Bronchial epithelial cell (primary cell): ENCODE data around the gene AGRN. TPM values are rescaled to one million over a fixed set of nuclear protein-coding genes. Genes with fewer than 3 reads are reported as not detected.
"Not testable (repeated sequence)": the region's sequence is repeated elsewhere in the genome, so short reads cannot be mapped to it uniquely, and the experiment has no call there.

ENCODE experiments used
- DNase-seq: peaks from one replicate; pipeline ENCODE4 v3.0.0-alpha.2; 2010; ENCODE audit warnings: low read depth
- FAIRE-seq: peaks from 2 replicates; lab custom pipeline; 2011; peaks lifted over from hg19 to GRCh38; lab: Jason Lieb, UNC
- H3K27me3 ChIP-seq: 2 replicates; pipeline ENCODE4 v1.5.1; 2011; ENCODE audit warnings: low read length; ENCODE audit not compliant: control insufficient read depth, insufficient read depth
- H3K36me3 ChIP-seq: 2 replicates; pipeline ENCODE4 v1.5.1; 2011; ENCODE audit warnings: low read length; ENCODE audit not compliant: control insufficient read depth, insufficient read depth
- H3K4me3 ChIP-seq: 2 replicates; pipeline ENCODE4 v1.5.1; 2011; ENCODE audit warnings: mild to moderate bottlenecking, low read depth, low read length, control low read depth
- total RNA-seq: library from RNA; depleted of rRNA; stranded (reverse); fragments of >200 nt; gene quantifications from 2 replicates; pipeline ENCODE4 v1.2.1, GENCODE V29; 2014
- TF ChIP-seq, protein P1 (sequence below): IDR thresholded peaks from 2 replicates; pipeline ENCODE4 v1.5.1; 2011; ENCODE audit warnings: mild to moderate bottlenecking, moderate library complexity, low read length, control low read depth, inconsistent platforms; ENCODE audit not compliant: insufficient read depth, severe bottlenecking

Gene AGRN
- total RNA-seq, 1 donor from 2014 or later: 117 TPM

DNA sequence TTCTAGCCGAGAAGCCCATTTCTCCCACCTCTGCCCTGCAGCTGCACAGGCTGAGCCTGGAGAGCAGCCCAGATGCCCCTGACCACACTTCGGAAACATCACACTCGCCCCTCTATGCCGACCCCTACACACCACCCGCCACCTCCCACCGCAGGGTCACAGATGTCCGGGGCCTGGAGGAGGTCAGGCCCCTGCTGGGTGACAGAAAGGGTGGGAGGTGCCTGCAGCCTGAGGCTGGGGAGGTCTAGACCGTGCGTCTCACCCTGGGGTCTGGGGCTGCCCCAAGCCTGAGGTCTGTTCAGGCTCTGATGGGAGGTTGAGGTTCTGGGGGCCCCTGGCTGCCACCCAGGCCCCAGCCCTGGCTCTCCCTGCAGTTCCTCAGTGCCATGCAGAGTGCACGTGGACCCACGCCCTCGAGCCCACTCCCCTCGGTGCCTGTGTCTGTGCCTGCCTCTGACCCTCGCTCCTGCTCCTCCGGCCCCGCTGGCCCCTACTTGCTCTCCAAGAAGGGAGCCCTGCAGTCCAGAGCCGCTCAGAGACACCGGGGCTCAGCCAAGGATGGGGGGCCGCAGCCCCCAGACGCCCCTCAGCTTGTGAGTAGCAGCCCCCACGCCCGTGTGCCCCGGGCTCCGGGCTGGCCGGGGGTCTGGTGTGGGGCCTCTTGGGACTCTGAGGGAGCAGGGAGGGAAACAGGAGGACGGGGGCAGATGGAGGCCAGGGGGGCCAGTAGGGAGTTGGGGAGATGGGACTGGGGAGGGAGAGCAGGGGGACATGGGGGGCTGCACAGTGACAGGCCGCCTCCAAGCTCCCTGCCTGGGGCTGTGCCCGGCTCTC lies 46.2 kb upstream of the AGRN start:
- Histone ChIP-seq H3K36me3 (peaks cover 10% of the 10 kb centered on the region), H3K27me3 (no peaks in the 10 kb centered on the region), H3K4me3 (no peak overlapping the region)
- no peak for FAIRE-seq
- TF ChIP-seq, protein P1, sequence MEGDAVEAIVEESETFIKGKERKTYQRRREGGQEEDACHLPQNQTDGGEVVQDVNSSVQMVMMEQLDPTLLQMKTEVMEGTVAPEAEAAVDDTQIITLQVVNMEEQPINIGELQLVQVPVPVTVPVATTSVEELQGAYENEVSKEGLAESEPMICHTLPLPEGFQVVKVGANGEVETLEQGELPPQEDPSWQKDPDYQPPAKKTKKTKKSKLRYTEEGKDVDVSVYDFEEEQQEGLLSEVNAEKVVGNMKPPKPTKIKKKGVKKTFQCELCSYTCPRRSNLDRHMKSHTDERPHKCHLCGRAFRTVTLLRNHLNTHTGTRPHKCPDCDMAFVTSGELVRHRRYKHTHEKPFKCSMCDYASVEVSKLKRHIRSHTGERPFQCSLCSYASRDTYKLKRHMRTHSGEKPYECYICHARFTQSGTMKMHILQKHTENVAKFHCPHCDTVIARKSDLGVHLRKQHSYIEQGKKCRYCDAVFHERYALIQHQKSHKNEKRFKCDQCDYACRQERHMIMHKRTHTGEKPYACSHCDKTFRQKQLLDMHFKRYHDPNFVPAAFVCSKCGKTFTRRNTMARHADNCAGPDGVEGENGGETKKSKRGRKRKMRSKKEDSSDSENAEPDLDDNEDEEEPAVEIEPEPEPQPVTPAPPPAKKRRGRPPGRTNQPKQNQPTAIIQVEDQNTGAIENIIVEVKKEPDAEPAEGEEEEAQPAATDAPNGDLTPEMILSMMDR: no peak
- DNase-seq: no peak

DNA sequence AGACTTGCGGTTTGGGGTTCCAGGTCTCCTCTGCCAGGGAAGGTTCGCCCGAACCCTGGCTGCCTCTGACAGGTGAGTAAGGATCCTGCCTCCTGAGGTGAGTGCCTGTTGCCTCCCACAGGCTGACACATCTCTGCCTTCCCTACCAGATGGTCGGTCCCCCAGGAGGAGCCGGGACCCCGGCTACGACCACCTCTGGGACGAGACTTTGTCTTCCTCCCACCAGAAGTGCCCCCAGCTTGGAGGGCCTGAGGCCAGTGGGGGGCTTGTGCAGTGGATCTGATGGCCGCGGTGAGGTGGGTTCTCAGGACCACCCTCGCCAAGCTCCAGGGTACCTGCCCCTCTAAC lies 45.7 kb upstream of the AGRN start:
- FAIRE-seq: no peak
- Histone ChIP-seq H3K4me3 (no peak overlapping the region), H3K36me3 (peaks cover 10% of the 10 kb centered on the region), H3K27me3 (no peaks in the 10 kb centered on the region)
- TF ChIP-seq, protein P1: no peak
- no peak for DNase-seq

DNA sequence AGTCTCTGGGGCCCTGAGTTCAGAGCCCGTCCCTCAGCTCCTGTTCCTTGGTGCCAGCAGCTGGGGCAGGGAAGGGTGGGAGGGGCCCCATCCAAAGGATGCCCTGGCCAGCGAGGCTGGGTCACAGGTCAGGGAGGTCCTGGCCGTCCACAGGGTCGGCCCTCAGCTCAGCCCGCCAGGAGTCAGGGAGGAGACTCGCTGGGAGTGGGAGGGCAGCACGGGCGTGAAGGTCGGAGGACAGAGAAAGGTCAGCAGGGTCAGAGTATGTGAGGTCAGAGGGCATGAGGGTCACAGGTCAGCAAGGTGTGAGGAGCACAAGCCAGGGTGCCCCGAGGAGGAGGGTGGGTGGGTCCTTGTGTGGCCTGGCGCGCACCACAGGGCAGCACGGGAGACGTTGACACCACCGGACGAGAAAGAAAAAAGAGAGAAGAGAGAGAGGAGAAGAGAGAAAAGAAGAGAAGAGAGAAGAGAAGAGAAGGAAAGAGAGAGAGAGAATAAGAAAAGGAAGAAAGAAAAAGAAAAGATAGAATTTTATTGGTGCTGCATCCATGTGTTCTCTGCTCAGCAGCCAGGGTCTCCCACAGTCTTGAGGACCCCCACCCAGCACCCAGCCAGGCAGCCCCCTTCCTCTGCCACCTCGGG lies 45.1 kb upstream of the AGRN start:
- no peaks in the 10 kb centered on the region for H3K27me3 ChIP-seq
- DNase-seq (no peak), FAIRE-seq (no peak)
- no peak overlapping the region for H3K4me3 ChIP-seq
- TF ChIP-seq, protein P1: no peak
- H3K36me3 ChIP-seq: peaks cover 10% of the 10 kb centered on the region

DNA sequence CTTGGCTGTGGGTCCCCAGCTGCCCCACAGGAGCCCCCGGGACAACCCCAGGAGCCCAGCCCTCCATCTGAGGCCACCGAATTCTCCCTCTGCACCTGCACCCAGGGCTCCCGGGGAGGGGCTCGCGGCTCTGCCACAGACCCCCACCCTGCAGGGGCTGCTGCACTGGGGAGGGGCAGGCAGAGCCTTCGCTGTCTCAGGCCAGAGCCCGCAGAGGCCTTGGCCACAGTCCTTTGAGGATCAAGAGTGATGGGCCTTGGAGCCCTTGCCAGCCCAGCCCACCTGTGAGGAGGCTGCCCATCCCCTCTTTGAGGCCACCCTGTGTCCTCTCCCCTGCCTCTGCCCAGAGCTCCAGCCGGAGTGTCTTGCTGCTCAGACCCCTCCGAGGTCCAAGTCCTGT lies 44.6 kb upstream of the AGRN start:
- FAIRE-seq (no peak), DNase-seq (no peak)
- no peaks in the 10 kb centered on the region for H3K27me3 ChIP-seq
- H3K4me3 ChIP-seq: no peak overlapping the region
- H3K36me3 ChIP-seq: peaks cover 8% of the 10 kb centered on the region
- TF ChIP-seq, protein P1: no peak

DNA sequence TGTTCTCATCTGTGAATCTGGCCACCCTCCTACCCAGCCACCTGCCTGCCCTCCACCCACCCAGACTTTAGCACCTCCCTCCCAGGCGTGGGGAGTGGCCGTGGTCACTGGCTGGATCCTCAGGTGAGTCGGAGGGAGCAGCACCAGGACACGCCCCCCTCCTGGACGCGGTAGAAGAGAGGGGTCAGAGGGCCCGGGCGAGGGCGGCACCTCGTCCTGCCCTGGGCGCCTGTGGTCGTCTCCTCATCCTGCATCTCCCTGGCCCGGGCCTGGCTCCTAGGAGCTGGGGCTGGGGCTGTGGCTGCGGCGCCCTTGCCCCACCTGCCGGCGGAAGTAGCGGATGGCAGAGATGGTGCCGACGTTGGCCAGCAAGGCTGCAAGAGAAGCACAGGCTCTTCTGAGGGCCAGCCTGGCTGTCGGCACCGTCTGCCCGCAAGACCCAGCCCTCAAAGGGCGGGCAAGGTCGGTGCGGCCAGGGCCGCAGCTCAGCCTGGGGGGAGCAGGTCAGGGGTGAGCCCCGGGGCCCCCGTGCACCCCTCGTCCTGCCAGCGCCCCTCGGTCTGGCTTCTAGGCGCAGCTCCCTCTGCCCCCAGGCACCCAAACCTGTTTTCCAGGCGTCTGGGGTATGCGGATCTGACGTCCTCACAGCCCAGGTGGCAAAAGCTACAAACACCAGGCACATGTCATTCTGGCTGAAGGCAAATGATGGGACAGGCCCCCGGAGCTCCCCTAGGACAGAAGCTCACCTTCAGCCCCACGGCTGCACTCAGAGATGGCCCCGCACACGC lies 43.8 kb upstream of the AGRN start:
- Histone ChIP-seq H3K36me3 (peaks cover 6% of the 10 kb centered on the region), H3K27me3 (no peaks in the 10 kb centered on the region), H3K4me3 (peak overlapping the region; percentile 21)
- TF ChIP-seq, protein P1: peak; percentile 80
- peak; percentile 61 for DNase-seq
- no peak for FAIRE-seq

DNA sequence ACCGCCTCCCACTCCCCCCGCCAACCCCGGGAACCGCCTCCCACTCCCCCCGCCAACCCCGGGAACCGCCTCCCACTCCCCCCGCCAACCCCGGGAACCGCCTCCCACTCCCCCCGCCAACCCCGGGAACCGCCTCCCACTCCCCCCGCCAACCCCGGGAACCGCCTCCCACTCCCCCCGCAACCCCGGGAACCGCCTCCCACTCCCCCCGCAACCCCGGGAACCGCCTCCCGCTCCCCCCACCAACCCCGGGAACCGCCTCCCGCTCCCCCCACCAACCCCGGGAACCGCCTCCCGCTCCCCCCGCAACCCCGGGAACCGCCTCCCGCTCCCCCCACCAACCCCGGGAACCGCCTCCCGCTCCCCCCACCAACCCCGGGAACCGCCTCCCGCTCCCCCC lies 43.1 kb upstream of the AGRN start:
- not testable (repeated sequence) for H3K36me3 ChIP-seq, H3K4me3 ChIP-seq, FAIRE-seq, DNase-seq, H3K27me3 ChIP-seq
